ENCODE measurements around the gene BRCA1.

DNA sequence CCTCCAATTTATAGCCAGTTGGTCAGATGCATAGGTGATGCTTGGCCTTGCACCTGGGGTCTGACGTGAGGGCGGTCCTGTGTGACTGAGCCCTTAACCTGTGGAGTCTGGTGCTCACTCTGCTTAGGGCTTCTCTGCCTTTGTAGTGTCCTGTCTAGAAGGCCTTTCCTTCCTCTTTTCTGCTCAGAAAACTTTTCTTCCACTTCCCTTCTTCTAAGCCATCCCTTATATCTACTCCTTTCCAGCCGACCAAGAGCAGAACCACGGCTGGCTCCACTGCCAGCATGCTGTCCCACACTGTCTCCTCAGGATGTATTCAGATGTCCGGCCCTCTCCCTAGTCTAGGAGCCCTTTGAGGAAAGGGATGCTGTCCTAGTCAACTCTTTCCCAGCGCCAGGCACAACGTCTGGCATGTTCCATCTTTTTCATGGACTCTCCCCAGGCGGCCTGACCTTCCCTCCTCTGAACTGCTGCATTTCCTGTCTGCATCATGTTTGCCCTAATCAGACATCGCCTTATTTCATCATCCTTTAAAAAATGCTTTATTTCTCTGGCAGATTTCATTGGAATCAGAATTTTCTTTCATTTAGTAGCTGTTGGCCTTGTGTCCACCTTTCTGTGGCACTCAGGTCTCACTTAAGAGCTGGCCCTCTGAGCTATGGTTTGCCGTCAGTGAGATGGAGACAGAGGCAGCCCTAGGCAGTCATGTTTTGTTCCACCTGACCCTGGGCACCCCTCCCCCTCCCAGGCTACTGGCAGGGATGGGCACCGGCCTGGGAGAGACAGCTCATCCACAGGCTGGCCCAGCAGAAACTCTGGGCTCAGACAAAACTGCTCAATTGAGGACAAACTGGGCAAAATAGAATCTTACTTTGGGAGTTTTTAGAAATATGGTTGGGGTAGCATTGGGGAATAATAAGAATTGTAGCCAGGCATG lies 15.5 kb upstream of the BRCA1 start:
- TF ChIP-seq, protein P1, sequence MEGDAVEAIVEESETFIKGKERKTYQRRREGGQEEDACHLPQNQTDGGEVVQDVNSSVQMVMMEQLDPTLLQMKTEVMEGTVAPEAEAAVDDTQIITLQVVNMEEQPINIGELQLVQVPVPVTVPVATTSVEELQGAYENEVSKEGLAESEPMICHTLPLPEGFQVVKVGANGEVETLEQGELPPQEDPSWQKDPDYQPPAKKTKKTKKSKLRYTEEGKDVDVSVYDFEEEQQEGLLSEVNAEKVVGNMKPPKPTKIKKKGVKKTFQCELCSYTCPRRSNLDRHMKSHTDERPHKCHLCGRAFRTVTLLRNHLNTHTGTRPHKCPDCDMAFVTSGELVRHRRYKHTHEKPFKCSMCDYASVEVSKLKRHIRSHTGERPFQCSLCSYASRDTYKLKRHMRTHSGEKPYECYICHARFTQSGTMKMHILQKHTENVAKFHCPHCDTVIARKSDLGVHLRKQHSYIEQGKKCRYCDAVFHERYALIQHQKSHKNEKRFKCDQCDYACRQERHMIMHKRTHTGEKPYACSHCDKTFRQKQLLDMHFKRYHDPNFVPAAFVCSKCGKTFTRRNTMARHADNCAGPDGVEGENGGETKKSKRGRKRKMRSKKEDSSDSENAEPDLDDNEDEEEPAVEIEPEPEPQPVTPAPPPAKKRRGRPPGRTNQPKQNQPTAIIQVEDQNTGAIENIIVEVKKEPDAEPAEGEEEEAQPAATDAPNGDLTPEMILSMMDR (IDR thresholded peaks at IDR 0.05; ENCODE audit: insufficient read depth, low read depth, low read length) = no peak
- no peak for TF ChIP-seq EZH2 (IDR thresholded peaks at IDR 0.05; ENCODE audit: insufficient read depth, low read length)

All from astrocyte (in vitro differentiated cells and primary cell).